HepG2 (cell line): ENCODE results near the gene GNRH2. TPM values are rescaled to one million over a fixed set of nuclear protein-coding genes. Genes with fewer than 3 reads are reported as not detected.

Source experiments
- ATF7 ChIP-seq, 2 experiments: fragments of 450-650 bp in 1 of 2; sonication (generic) in 1 of 2; formaldehyde crosslinking in 1 of 2; IDR thresholded peaks; 2 replicates each; pipeline versions ENCODE4 v1.4.0 to v1.6.1; 2016 to 2020; ENCODE audit warnings: antibody characterized with exemption in 1 of 2, mild to moderate bottlenecking in 1 of 2, missing genetic modification reagents in 1 of 2
- CBX1 ChIP-seq: IDR thresholded peaks from one replicate; pipeline ENCODE4 v1.6.1; 2016; ENCODE audit warnings: antibody characterized with exemption, low read depth
- CSRNP2 ChIP-seq: sonication (generic); formaldehyde crosslinking; conservative IDR thresholded peaks from 2 replicates; pipeline ENCODE4 v1.8.0; 2022; ENCODE audit warnings: low read depth, missing genetic modification reagents
- HDAC2 ChIP-seq: sonication (generic); formaldehyde crosslinking; IDR thresholded peaks from 2 replicates; pipeline ENCODE4 v1.4.0; 2020; ENCODE audit warnings: missing genetic modification reagents
- HNF1B ChIP-seq: sonication (generic); formaldehyde crosslinking; IDR thresholded peaks from 2 replicates; pipeline ENCODE4 v1.5.1; 2020; ENCODE audit warnings: mild to moderate bottlenecking, moderate library complexity, missing genetic modification reagents
- PHF21A ChIP-seq: sonication (generic); formaldehyde crosslinking; IDR thresholded peaks from 2 replicates; pipeline ENCODE4 v1.5.0; 2020; ENCODE audit warnings: mild to moderate bottlenecking, missing genetic modification reagents
- SAP130 ChIP-seq: IDR thresholded peaks from 2 replicates; pipeline ENCODE4 v1.6.1; 2016; ENCODE audit warnings: low read depth
- SNAPC4 ChIP-seq: sonication (generic); formaldehyde crosslinking; IDR thresholded peaks from 2 replicates; pipeline ENCODE4 v1.4.0; 2020; ENCODE audit warnings: mild to moderate bottlenecking, missing genetic modification reagents
- ZNF34 ChIP-seq: sonication (generic); formaldehyde crosslinking; IDR thresholded peaks from 2 replicates; pipeline ENCODE4 v1.4.0; 2020; ENCODE audit warnings: mild to moderate bottlenecking, missing genetic modification reagents, borderline replicate concordance
- ZNF550 ChIP-seq: sonication (generic); formaldehyde crosslinking; IDR thresholded peaks from 2 replicates; pipeline ENCODE4 v1.4.0; 2020; ENCODE audit warnings: mild to moderate bottlenecking, missing genetic modification reagents, borderline replicate concordance
- ZNF558 ChIP-seq: sonication (generic); formaldehyde crosslinking; IDR thresholded peaks from 2 replicates; pipeline ENCODE4 v1.9.0; 2022; ENCODE audit warnings: mild to moderate bottlenecking, missing genetic modification reagents, borderline replicate concordance
- ZNF564 ChIP-seq: sonication (generic); formaldehyde crosslinking; IDR thresholded peaks from 2 replicates; pipeline ENCODE4 v1.8.1; 2023; ENCODE audit warnings: mild to moderate bottlenecking, missing genetic modification reagents
- ZNF616 ChIP-seq: sonication (generic); formaldehyde crosslinking; IDR thresholded peaks from 2 replicates; pipeline ENCODE4 v1.5.0; 2020; ENCODE audit warnings: low read depth, mild to moderate bottlenecking, missing genetic modification reagents
- ZNF678 ChIP-seq: sonication (generic); formaldehyde crosslinking; IDR thresholded peaks from 2 replicates; pipeline ENCODE4 v1.4.0; 2020; ENCODE audit warnings: mild to moderate bottlenecking, missing genetic modification reagents
- ZSCAN30 ChIP-seq: sonication (generic); formaldehyde crosslinking; IDR thresholded peaks from 2 replicates; pipeline ENCODE4 v1.5.0; 2020; ENCODE audit warnings: mild to moderate bottlenecking, missing genetic modification reagents
- ZXDC ChIP-seq: sonication (generic); formaldehyde crosslinking; IDR thresholded peaks from 2 replicates; pipeline ENCODE4 v1.5.0; 2020; ENCODE audit warnings: mild to moderate bottlenecking, missing genetic modification reagents
- polyA plus RNA-seq, 8 experiments: library from polyadenylated mRNA; depleted of rRNA in 3 of 8; stranded (reverse) in 7 of 8; unstranded in 1 of 8; fragments of >200 nt; fragmentation: Illumina TruSeq in 4 of 8; extraction: Trizol in 4 of 8; gene quantifications; 2 replicates each; pipeline versions ENCODE4 v1.2.1 to v1.2.3, GENCODE V29; 2011 to 2016; ENCODE audit warnings: low read depth in 4 of 8, missing spikeins in 1 of 8, mixed read lengths in 1 of 8; ENCODE audit not compliant: insufficient read depth in 1 of 8
- total RNA-seq, 5 experiments: library from RNA; depleted of rRNA; stranded (reverse); fragments of >200 nt; fragmentation: Illumina TruSeq; extraction: Trizol; gene quantifications; 2 replicates each; pipeline ENCODE4 v1.2.3, GENCODE V29; 2016; ENCODE audit warnings: low read depth in 1 of 5

GNRH2 gene
- total and polyA plus RNA-seq, 2 of the 13 experiments (the other 11 are each of a cell fraction or from before 2014, with no cell fraction given) = 0.28 TPM; not detected in 1

GRCh38 chr20:3068986-3069900 is 25.8 kb downstream of the GNRH2 start (continued):
- TF ChIP-seq ZXDC = no peak
- TF ChIP-seq ZNF558 = no peak
- TF ChIP-seq HDAC2 (CRISPR knock-in tag) = no peak
- no peak for TF ChIP-seq ATF7 (IDR thresholded peaks at IDR 0.05)
- no peak for TF ChIP-seq ATF7 (CRISPR knock-in tag; IDR thresholded peaks at IDR 0.05)
- TF ChIP-seq ZNF550 (CRISPR knock-in tag) = no peak
- no peak for TF ChIP-seq ZSCAN30 (CRISPR knock-in tag)
- TF ChIP-seq ZNF34 (CRISPR knock-in tag) = no peak
- TF ChIP-seq SNAPC4 (CRISPR knock-in tag) = no peak
- no peak for TF ChIP-seq ZNF564 (CRISPR knock-in tag)
- TF ChIP-seq PHF21A (CRISPR knock-in tag) = no peak
- TF ChIP-seq SAP130 (CRISPR knock-in tag) = peak; percentile 63
- no peak for TF ChIP-seq CSRNP2 (CRISPR knock-in tag)
- TF ChIP-seq HNF1B (CRISPR knock-in tag) = no peak
- no peak for TF ChIP-seq ZNF678 (CRISPR knock-in tag)
- TF ChIP-seq ZNF616 (CRISPR knock-in tag) = no peak
- no peak for TF ChIP-seq CBX1
